Bronchus fibroblast of lung (primary cell): ENCODE results near the gene GLTPD2. TPM values are rescaled to one million over a fixed set of nuclear protein-coding genes. Genes with fewer than 3 reads are reported as not detected.

ENCODE experiments used
- total RNA-seq: library from RNA; depleted of rRNA; stranded (reverse); fragments of >200 nt; gene quantifications from 2 replicates; pipeline ENCODE4 v1.2.3, GENCODE V29; 2015

GLTPD2 gene
- not detected in 2 replicates for total RNA-seq

DNA sequence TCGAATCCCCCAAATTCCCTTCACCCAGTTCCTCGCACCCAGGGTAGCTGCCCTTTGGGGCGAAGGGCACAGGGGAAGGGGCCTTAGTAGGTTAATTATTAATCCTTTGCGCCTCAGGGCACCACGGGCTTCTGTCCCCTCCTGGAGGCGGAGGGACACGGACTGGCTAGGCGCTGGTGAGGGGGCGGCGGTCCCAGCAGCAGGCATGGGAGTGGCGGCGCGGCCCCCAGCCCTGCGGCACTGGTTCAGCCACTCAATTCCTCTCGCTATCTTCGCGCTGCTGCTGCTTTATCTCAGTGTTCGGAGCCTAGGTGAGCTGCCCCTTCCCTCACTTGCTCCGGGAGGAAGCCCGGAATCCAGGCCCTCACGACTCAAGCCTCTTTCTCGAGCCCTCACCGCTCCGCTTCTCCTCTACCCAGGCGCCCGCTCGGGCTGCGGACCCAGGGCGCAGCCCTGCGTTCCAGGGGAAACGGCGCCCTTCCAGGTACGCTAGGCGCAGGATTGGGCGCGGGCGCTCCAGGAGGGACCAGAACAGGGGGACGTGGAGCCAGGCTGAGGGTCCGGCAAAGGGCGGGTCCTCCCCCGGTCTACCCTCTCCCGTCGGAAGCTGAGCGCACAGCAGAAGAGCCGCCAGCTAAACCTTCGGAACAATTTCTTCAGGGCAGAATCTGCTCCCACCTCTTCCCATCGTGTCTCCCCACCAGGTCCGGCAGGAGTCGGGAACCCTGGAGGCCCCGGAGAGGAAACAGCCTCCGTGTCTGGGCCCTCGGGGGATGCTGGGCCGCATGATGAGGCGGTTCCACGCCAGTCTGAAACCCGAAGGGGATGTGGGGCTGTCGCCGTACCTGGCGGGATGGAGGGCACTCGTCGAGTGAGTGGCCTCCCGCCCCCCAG, at the start of gene GLTPD2:
Gene GLTPD2, plus strand, starts transcription at position 158 of the 894 bp plus-strand sequence. Its CDS starts 48 bp downstream, at position 206.

DNA sequence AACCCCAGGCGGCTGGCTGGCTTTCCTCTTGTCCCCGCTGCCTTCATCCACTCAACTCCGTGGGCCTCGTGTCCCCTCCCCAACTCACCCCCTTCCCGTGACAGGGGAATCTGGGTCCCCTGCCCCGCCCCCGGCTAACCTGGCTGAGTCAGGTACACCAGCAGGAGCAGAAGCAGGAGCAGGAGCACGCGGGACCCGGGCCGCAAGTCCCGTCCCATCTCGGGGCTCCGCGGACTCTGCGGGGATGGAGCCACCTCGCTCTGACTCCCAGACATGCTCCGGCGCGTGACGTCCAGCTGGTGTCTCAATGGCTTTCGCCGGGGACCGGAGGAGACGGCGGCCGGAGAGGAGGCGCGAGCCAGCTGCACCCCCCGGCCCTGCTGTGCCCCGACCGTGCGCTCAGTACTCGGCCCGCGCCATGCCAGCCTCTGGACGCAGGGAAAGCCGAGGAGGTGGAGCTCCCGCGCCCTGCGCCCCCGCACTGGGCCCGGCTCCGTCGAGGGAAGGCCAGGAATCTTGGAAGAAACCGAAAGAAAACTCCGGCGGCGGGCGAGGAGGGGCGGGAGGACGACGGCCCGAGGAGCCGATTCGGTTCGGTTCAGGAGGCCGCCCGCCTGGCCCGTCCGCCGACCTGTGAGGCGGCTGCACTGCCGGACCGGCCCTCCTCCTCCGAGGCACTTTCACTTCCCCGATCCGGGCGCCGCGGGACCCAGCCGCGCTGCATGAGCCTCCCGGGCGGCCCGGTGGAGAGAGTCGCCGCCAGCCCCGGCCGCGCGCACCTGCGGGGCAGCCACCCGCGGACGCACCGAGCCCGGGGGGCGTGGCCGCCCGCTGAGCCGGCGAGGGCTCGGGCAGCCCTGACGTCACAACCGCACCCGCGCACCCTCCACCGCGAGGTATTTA, 49.4 kb upstream of the GLTPD2 start, which contains the start of the genes CXCL16 and ZMYND15:
Gene CXCL16, minus strand, starts transcription at position 807 of the 903 bp plus-strand sequence. Its CDS starts 589 bp downstream, at position 218.
Gene ZMYND15, plus strand, starts transcription at position 712 of the 903 bp plus-strand sequence. CDS start 716 bp downstream, outside the sequence.

DNA sequence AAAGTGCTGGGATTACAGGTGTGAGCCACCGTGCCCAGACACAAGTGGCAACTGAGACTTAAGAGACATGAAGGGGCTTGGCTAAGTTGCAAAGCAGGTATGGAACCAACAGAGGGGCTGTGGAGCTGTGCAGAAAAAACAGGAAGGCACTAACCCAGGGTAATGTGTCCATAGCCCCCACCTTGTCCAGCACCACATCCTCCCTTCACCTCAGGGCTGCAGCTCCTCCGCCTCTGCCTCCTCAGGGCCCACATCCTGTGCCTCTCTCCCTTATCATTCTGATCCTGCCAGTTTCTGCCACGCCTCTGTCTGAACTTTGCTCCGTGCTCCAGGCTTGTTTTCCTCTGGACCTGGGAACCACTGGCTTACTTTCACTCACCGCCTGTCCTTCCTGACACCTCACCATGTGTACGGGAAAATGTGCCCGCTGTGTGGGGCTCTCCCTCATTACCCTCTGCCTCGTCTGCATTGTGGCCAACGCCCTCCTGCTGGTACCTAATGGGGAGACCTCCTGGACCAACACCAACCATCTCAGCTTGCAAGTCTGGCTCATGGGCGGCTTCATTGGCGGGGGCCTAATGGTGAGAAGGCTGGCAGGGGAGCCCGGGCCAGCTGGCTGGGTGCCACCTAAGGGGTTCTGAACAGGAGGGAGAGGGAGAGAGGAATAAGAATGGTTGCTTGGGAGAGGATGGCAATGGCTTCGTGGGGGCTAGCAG, 17.1 kb upstream of the GLTPD2 start, which contains the start of gene TM4SF5:
Gene TM4SF5, plus strand, starts transcription at position 368 of the 716 bp plus-strand sequence. Its CDS starts 37 bp downstream, at position 405.

DNA sequence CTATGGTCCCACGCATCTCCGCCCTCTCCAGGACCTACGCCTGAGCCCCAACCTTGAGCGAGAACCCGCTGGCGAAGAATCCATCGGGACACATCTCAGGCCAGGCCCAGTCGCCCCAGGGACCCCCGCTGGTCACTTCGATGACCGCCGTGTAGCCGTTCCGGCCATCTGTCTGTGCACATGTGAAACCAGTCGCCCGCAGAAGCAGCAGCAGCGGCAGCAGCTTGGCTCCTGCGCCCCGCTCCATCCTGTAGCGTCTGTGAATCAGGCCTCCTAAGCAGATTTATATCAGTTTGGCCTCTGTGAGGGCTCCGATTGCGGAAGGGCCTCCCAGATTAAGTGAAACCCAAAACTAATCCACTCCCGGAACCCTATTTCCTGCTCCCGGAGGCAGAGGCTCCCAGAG, 2.7 kb upstream of the GLTPD2 start, which contains the start of gene VMO1:
Gene VMO1, minus strand, starts transcription at position 259 of the 406 bp plus-strand sequence. Its CDS starts 12 bp downstream, at position 247.

DNA sequence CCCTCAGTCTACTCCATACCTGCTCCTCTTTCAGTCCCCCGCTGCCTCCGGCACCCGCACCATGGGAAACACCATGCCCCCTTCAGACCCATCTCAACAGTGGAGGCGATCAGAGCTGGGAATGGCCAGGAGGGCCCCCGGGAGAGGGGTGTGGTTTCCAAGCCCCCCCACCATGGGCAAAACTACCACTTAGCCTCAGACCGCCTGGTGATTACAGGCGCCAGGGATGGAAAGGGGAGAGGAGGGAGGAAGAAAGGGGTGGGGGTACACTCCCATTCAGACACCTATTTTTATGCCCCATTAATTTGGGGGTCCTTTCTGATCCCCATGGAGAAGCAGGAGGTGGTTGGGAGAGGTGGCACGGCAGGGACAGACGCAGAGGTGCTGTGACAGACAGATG, 13.5 kb downstream of the GLTPD2 start, which contains the start of gene C17orf114:
Gene C17orf114, minus strand, starts transcription at position 101 of the 400 bp plus-strand sequence.

DNA sequence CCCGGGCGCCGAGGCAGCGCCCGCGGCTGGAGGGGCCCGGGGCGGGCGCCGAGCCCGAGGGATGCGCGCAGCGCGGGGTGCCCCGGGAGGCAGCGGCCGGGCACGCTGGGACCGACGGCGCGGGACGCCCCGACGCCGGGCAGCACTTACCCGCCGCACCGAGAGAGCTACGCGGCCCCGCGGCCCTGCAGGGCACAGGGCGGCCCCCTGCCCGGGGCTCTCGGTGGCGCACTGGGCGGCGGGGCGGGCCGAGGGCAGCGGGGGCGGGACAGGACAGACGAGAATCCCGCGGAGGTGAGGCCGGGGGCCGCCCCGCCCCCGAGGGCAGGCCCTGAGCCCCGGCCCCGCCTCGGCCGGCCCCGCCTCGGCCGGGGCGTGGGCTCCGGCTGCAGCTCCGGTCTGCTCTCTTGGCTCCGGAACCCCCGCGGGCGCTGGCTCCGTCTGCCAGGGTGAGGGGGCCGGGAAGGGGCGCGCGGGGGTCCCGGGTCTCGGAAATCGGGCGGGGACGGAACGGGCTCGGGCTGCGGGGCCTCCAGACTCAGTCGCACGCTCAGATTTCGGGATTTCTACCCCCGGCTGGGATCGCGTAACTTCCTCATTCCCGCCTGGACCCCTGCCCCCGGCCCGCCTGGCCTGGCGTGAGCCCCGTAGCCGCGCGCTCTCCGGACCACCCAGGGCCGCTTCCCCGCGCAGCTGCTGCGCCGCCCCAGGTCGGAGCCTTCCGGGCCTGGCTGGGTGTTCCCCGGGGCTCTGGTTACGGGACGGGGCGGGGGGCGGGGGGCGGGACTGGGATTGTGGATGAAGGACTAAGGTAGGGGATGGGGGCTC, 18.2 kb downstream of the GLTPD2 start, which contains the start of gene PLD2:
Gene PLD2, plus strand, starts transcription at position 376 of the 828 bp plus-strand sequence. CDS start 621 bp downstream, outside the sequence.

DNA sequence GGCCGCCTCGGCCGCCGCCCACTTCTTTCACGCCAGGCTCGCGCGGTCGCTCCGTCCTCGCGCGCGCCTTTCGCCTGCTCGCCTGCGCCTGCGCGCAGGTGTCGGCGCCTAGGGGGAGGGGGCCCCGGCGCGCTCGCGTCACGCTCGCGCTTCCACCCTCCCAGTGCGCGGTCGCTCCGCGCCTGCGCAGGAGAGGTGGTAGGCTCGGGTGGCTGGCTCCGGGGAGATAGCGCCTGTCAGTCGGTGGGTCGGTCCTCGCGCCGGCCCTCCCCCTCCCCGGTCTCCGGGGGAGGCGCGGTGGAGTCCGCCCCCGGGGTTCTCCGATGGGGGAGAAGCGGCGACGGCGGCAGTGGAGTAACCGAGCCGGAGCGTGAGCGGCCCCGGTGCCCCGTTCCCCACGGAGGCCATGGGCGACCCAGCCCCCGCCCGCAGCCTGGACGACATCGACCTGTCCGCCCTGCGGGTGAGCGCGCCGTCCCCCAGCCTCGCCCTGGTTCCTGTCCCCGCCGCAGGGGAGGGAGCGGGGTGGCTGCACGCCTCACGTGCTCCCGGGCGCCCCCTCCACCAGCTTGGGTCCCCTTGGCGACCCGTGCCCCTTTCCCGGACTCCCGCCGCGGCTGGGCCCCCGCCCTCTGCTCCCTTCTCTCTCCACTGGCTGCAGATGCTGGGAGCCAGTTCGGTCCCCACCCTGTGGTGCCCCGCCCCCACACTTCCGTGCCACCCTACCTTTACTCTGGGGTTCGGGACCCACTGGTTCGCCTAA, 44.6 kb downstream of the GLTPD2 start, which contains the start of gene MINK1:
Gene MINK1, plus strand, starts transcription at position 163 of the 763 bp plus-strand sequence. Its CDS starts 244 bp downstream, at position 407.

Other genes starting within 250 kb of the GLTPD2 start
- gene MYBBP1A, start 233.6 kb upstream of the GLTPD2 start, total RNA-seq: 66.6 and 68.1 TPM in 2 replicates
- gene GGT6, start 228.4 kb upstream of the GLTPD2 start, total RNA-seq: not detected in 2 replicates
- gene SMTNL2, start 204.4 kb upstream of the GLTPD2 start, total RNA-seq: 0.15 TPM in 1 of 2 replicates, not detected in the other
- gene ALOX15, start 147.3 kb upstream of the GLTPD2 start, total RNA-seq: not detected in 2 replicates
- 25.7 and 35.5 TPM in 2 replicates for gene PELP1, start 84.8 kb upstream of the GLTPD2 start, total RNA-seq
- 8.6 and 12.9 TPM in 2 replicates for gene ARRB2, start 78.3 kb upstream of the GLTPD2 start, total RNA-seq
- 19.8 and 23.9 TPM in 2 replicates for gene MED11, start 57.5 kb upstream of the GLTPD2 start, total RNA-seq
- not detected in 2 replicates for gene ZMYND15, start 49.1 kb upstream of the GLTPD2 start, total RNA-seq
- gene CXCL16, start 49.0 kb upstream of the GLTPD2 start, total RNA-seq: 0.34 and 0.59 TPM in 2 replicates
- gene TM4SF5, start 17.1 kb upstream of the GLTPD2 start, total RNA-seq: not detected in 2 replicates
- gene VMO1, start 2.6 kb upstream of the GLTPD2 start, total RNA-seq: 0.50 TPM in 1 of 2 replicates, not detected in the other
- 280 and 286 TPM in 2 replicates for gene PSMB6, start 7.2 kb downstream of the GLTPD2 start, total RNA-seq
- gene PLD2, start 18.2 kb downstream of the GLTPD2 start, total RNA-seq: 12.1 and 14.3 TPM in 2 replicates
- gene MINK1, start 44.4 kb downstream of the GLTPD2 start, total RNA-seq: 13.8 and 14.5 TPM in 2 replicates
- 2.5 and 4.0 TPM in 2 replicates for gene C17orf107, start 110.6 kb downstream of the GLTPD2 start, total RNA-seq
- gene CHRNE, start 114.1 kb downstream of the GLTPD2 start, total RNA-seq: 0.74 and 1.2 TPM in 2 replicates
- gene GP1BA, start 143.3 kb downstream of the GLTPD2 start, total RNA-seq: not detected in 2 replicates
- 66.7 and 77.0 TPM in 2 replicates for gene SLC25A11, start 151.1 kb downstream of the GLTPD2 start, total RNA-seq
- gene RNF167, start 151.3 kb downstream of the GLTPD2 start, total RNA-seq: 50.3 and 53.8 TPM in 2 replicates
- 2,381 and 2,852 TPM in 2 replicates for gene PFN1, start 159.6 kb downstream of the GLTPD2 start, total RNA-seq
- gene ENO3, start 162.2 kb downstream of the GLTPD2 start, total RNA-seq: 0.74 and 1.8 TPM in 2 replicates
- gene SPAG7, start 178.9 kb downstream of the GLTPD2 start, total RNA-seq: 59.6 and 59.9 TPM in 2 replicates
- 18.7 and 20.3 TPM in 2 replicates for gene CAMTA2, start 198.7 kb downstream of the GLTPD2 start, total RNA-seq
- gene INCA1, start 208.6 kb downstream of the GLTPD2 start, total RNA-seq: 0.17 and 0.74 TPM in 2 replicates
- 39.5 and 44.4 TPM in 2 replicates for gene KIF1C, start 209.0 kb downstream of the GLTPD2 start, total RNA-seq
- gene SLC52A1, start 246.5 kb downstream of the GLTPD2 start, total RNA-seq: 0.15 TPM in 1 of 2 replicates, not detected in the other